Measurements from ENCODE around the gene RAB40B.

Gene RAB40B

GRCh38 chr17:82614095-82614631 lies 84.3 kb downstream of the RAB40B start:
- H3K27ac Mint-ChIP-seq: no peak overlapping the region
- H3K4me1 Mint-ChIP-seq: no peaks in the 10 kb centered on the region
- no peaks in the 10 kb centered on the region for H3K9me3 Mint-ChIP-seq
- no peaks in the 10 kb centered on the region for H3K27me3 Mint-ChIP-seq
- peaks cover 76% of the 10 kb centered on the region for H3K36me3 Mint-ChIP-seq
- no peak for ATAC-seq
- no peak overlapping the region for H3K4me3 Mint-ChIP-seq

GRCh38 chr17:82613283-82614094 lies 85.0 kb downstream of the RAB40B start:
- no peaks in the 10 kb centered on the region for H3K4me1 Mint-ChIP-seq
- peaks cover 76% of the 10 kb centered on the region for H3K36me3 Mint-ChIP-seq
- no peaks in the 10 kb centered on the region for H3K27me3 Mint-ChIP-seq
- H3K27ac Mint-ChIP-seq: peak overlapping the region; percentile 19
- H3K4me3 Mint-ChIP-seq: no peak overlapping the region
- no peak for ATAC-seq
- no peaks in the 10 kb centered on the region for H3K9me3 Mint-ChIP-seq

GRCh38 chr17:82611140-82612058 lies 87.1 kb downstream of the RAB40B start:
- no peaks in the 10 kb centered on the region for H3K9me3 Mint-ChIP-seq
- H3K27me3 Mint-ChIP-seq: no peaks in the 10 kb centered on the region
- peaks cover 76% of the 10 kb centered on the region for H3K36me3 Mint-ChIP-seq
- no peak overlapping the region for H3K27ac Mint-ChIP-seq
- no peak for ATAC-seq
- no peaks in the 10 kb centered on the region for H3K4me1 Mint-ChIP-seq
- H3K4me3 Mint-ChIP-seq: no peak overlapping the region

- no peak overlapping the region for H3K27ac Mint-ChIP-seq
- no peaks in the 10 kb centered on the region for H3K9me3 Mint-ChIP-seq
- H3K4me3 Mint-ChIP-seq: no peak overlapping the region
- peaks cover 63% of the 10 kb centered on the region for H3K36me3 Mint-ChIP-seq
- no peak for ATAC-seq
- no peaks in the 10 kb centered on the region for H3K4me1 Mint-ChIP-seq
- H3K27me3 Mint-ChIP-seq: no peaks in the 10 kb centered on the region
Measured at GRCh38 chr17:82609655-82610054, 88.8 kb downstream of the RAB40B start.

GRCh38 chr17:82608816-82609215 lies 89.7 kb downstream of the RAB40B start:
- no peak for ATAC-seq
- H3K9me3 Mint-ChIP-seq: no peaks in the 10 kb centered on the region
- peaks cover 8% of the 10 kb centered on the region for H3K4me1 Mint-ChIP-seq
- no peak overlapping the region for H3K4me3 Mint-ChIP-seq
- H3K27me3 Mint-ChIP-seq: no peaks in the 10 kb centered on the region
- peaks cover 64% of the 10 kb centered on the region for H3K36me3 Mint-ChIP-seq
- no peak overlapping the region for H3K27ac Mint-ChIP-seq

GRCh38 chr17:82605939-82606600 lies 92.4 kb downstream of the RAB40B start:
- H3K36me3 Mint-ChIP-seq: peaks cover 68% of the 10 kb centered on the region
- H3K4me1 Mint-ChIP-seq: peaks cover 25% of the 10 kb centered on the region
- H3K9me3 Mint-ChIP-seq: no peaks in the 10 kb centered on the region
- no peak overlapping the region for H3K4me3 Mint-ChIP-seq
- H3K27me3 Mint-ChIP-seq: no peaks in the 10 kb centered on the region
- no peak for ATAC-seq
- no peak overlapping the region for H3K27ac Mint-ChIP-seq
